Jurkat, Clone E6-1 (cell line): ENCODE results near the gene KIAA1328.

Source experiments
- DNase-seq: peaks from one replicate; pipeline ENCODE4 v3.0.0-alpha.2; 2011; ENCODE audit warnings: low read depth, low spot score
- H3K4me3 ChIP-seq: 2 replicates; pipeline ENCODE4 v1.5.1; 2011; ENCODE audit warnings: mild to moderate bottlenecking, low read length, control low read depth, moderate library complexity

The KIAA1328 gene

GRCh38 chr18:36917907-36918306, 89.0 kb downstream of the KIAA1328 start:
- no peak overlapping the region for H3K4me3 ChIP-seq
- no peak for DNase-seq

- DNase-seq, result no peak
Observed at GRCh38 chr18:36929601-36930000, 100.7 kb downstream of the KIAA1328 start.

GRCh38 chr18:36931106-36931505, 102.2 kb downstream of the KIAA1328 start:
- no peak for DNase-seq
- H3K4me3 ChIP-seq, result no peak overlapping the region

More at GRCh38 chr18:36929601-36930000, 100.7 kb downstream of the KIAA1328 start:
- no peak overlapping the region for H3K4me3 ChIP-seq

GRCh38 chr18:36933552-36933951, 104.6 kb downstream of the KIAA1328 start:
- no peak for DNase-seq
- no peak overlapping the region for H3K4me3 ChIP-seq

- DNase-seq, result no peak
- H3K4me3 ChIP-seq, result no peak overlapping the region
Observed at GRCh38 chr18:36934884-36935283, 106.0 kb downstream of the KIAA1328 start.

- DNase-seq, result peak; percentile 26
- H3K4me3 ChIP-seq, result no peak overlapping the region
Observed at GRCh38 chr18:36942264-36942663, 113.3 kb downstream of the KIAA1328 start.

- no peak overlapping the region for H3K4me3 ChIP-seq
- DNase-seq, result no peak
Observed at GRCh38 chr18:36947820-36948348, 119.0 kb downstream of the KIAA1328 start.

GRCh38 chr18:36950282-36950681, 121.4 kb downstream of the KIAA1328 start:
- no peak overlapping the region for H3K4me3 ChIP-seq
- DNase-seq, result no peak

- no peak for DNase-seq
- H3K4me3 ChIP-seq, result no peak overlapping the region
Observed at GRCh38 chr18:36950960-36951359, 122.0 kb downstream of the KIAA1328 start.

- H3K4me3 ChIP-seq, result no peak overlapping the region
- DNase-seq, result no peak
Observed at GRCh38 chr18:36953047-36953446, 124.1 kb downstream of the KIAA1328 start.

GRCh38 chr18:36960038-36960437, 131.1 kb downstream of the KIAA1328 start:
- no peak for DNase-seq
- no peak overlapping the region for H3K4me3 ChIP-seq

- no peak overlapping the region for H3K4me3 ChIP-seq
- DNase-seq, result no peak
Observed at GRCh38 chr18:36963464-36963863, 134.5 kb downstream of the KIAA1328 start.

GRCh38 chr18:36974686-36975085, 145.8 kb downstream of the KIAA1328 start:
- no peak overlapping the region for H3K4me3 ChIP-seq
- no peak for DNase-seq

GRCh38 chr18:36977121-36977520, 148.2 kb downstream of the KIAA1328 start:
- no peak overlapping the region for H3K4me3 ChIP-seq
- DNase-seq, result no peak

GRCh38 chr18:36993068-36993467, 164.1 kb downstream of the KIAA1328 start:
- no peak for DNase-seq
- H3K4me3 ChIP-seq, result no peak overlapping the region

- no peak overlapping the region for H3K4me3 ChIP-seq
- DNase-seq, result no peak
Observed at GRCh38 chr18:37006742-37007141, 177.8 kb downstream of the KIAA1328 start.

- no peak for DNase-seq
- H3K4me3 ChIP-seq, result no peak overlapping the region
Observed at GRCh38 chr18:37012452-37012851, 183.5 kb downstream of the KIAA1328 start.

GRCh38 chr18:37019157-37019827, 190.4 kb downstream of the KIAA1328 start:
- DNase-seq, result peak; percentile 6
- no peak overlapping the region for H3K4me3 ChIP-seq

GRCh38 chr18:37033419-37033818, 204.5 kb downstream of the KIAA1328 start:
- DNase-seq, result no peak
- H3K4me3 ChIP-seq, result no peak overlapping the region

- no peak for DNase-seq
- H3K4me3 ChIP-seq, result no peak overlapping the region
Observed at GRCh38 chr18:37042381-37042780, 213.5 kb downstream of the KIAA1328 start.

GRCh38 chr18:37055137-37055802, 226.3 kb downstream of the KIAA1328 start:
- H3K4me3 ChIP-seq, result no peak overlapping the region
- DNase-seq, result no peak
